ENCODE results near the gene MGST2.

The MGST2 gene

GRCh38 chr4:139643042-139643895 lies 22.4 kb upstream of the MGST2 start:
- DNase-seq (ENCODE audit: low read depth in 2 of 2), result no peak

GRCh38 chr4:139645458-139645857 lies 20.2 kb upstream of the MGST2 start:
- DNase-seq (ENCODE audit: low read depth in 2 of 2), result no peak

GRCh38 chr4:139647184-139647583 lies 18.4 kb upstream of the MGST2 start:
- no peak for DNase-seq (ENCODE audit: low read depth in 2 of 2)

- no peak for DNase-seq (ENCODE audit: low read depth in 2 of 2)
Measured at GRCh38 chr4:139647952-139648351, 17.7 kb upstream of the MGST2 start.

- no peak for DNase-seq (ENCODE audit: low read depth in 2 of 2)
Measured at GRCh38 chr4:139651282-139652194, 14.1 kb upstream of the MGST2 start.

- DNase-seq (ENCODE audit: low read depth in 2 of 2), result no peak
Measured at GRCh38 chr4:139654516-139654915, 11.1 kb upstream of the MGST2 start.

- DNase-seq (ENCODE audit: low read depth in 2 of 2), result no peak
Measured at GRCh38 chr4:139655116-139655515, 10.5 kb upstream of the MGST2 start.

- no peak for DNase-seq (ENCODE audit: low read depth in 2 of 2)
Measured at GRCh38 chr4:139656614-139657486, 8.8 kb upstream of the MGST2 start.

- no peak for DNase-seq (ENCODE audit: low read depth in 2 of 2)
Measured at GRCh38 chr4:139658185-139658584, 7.4 kb upstream of the MGST2 start.

- no peak for DNase-seq (ENCODE audit: low read depth in 2 of 2)
Measured at GRCh38 chr4:139658586-139659382, 6.8 kb upstream of the MGST2 start.

- no peak for DNase-seq (ENCODE audit: low read depth in 2 of 2)
Measured at GRCh38 chr4:139659735-139660424, 5.7 kb upstream of the MGST2 start.

- no peak for DNase-seq (ENCODE audit: low read depth in 2 of 2)
Measured at GRCh38 chr4:139660568-139661043, 5.0 kb upstream of the MGST2 start.

- no peak for DNase-seq (ENCODE audit: low read depth in 2 of 2)
Measured at GRCh38 chr4:139663561-139664138, 2.0 kb upstream of the MGST2 start.

- DNase-seq (ENCODE audit: low read depth in 2 of 2), result no peak
Measured at GRCh38 chr4:139664442-139664841, 1.2 kb upstream of the MGST2 start.

GRCh38 chr4:139665079-139665689 lies 435 bp upstream of the MGST2 start:
- DNase-seq (ENCODE audit: low read depth in 2 of 2), result no peak

- DNase-seq (ENCODE audit: low read depth in 2 of 2), result no peak
Measured at GRCh38 chr4:139666735-139667281, 1.2 kb downstream of the MGST2 start.

GRCh38 chr4:139668036-139668435 lies 2.4 kb downstream of the MGST2 start:
- no peak for DNase-seq (ENCODE audit: low read depth in 2 of 2)

GRCh38 chr4:139668658-139669201 lies 3.1 kb downstream of the MGST2 start:
- no peak for DNase-seq (ENCODE audit: low read depth in 2 of 2)

GRCh38 chr4:139669335-139669734 lies 3.7 kb downstream of the MGST2 start:
- DNase-seq (ENCODE audit: low read depth in 2 of 2), result no peak
